Neural cell (in vitro differentiated cells): ENCODE measurements around the gene POLR3E. TPM values are rescaled to one million over a fixed set of nuclear protein-coding genes. Genes with fewer than 3 reads are reported as not detected.

ENCODE experiments used
- H2AFZ ChIP-seq: fragments of 200-600, 300-800 bp; sonication (generic), shearing (Covaris generic); 2 replicates; pipeline ENCODE4 v1.6.0; 2014; ENCODE audit warnings: low read depth, mild to moderate bottlenecking, antibody characterized with exemption, low read length, moderate library complexity
- H3F3A ChIP-seq: fragments of 200-600 bp; shearing (Covaris generic); 2 replicates; pipeline ENCODE4 v1.6.1; 2016; ENCODE audit warnings: mild to moderate bottlenecking, moderate library complexity, mixed read lengths, antibody characterized with exemption, low read length; ENCODE audit not compliant: insufficient read depth, poor library complexity, severe bottlenecking
- H3K27ac ChIP-seq: fragments of 200-600, 300-800 bp; sonication (generic), shearing (Covaris generic); 2 replicates; pipeline ENCODE4 v1.5.1; 2014; ENCODE audit warnings: mild to moderate bottlenecking, low read length, moderate library complexity
- H3K27me3 ChIP-seq: fragments of 300-800, 200-600 bp; sonication (generic), shearing (Covaris generic); 2 replicates; pipeline ENCODE4 v1.6.0; 2014; ENCODE audit warnings: mild to moderate bottlenecking, low read depth, low read length, moderate library complexity; ENCODE audit not compliant: insufficient read depth
- H3K36me3 ChIP-seq: fragments of 300-800, 200-600 bp; sonication (generic), shearing (Covaris generic); 2 replicates; pipeline ENCODE4 v1.5.1; 2014; ENCODE audit warnings: mild to moderate bottlenecking, antibody characterized with exemption, low read length, moderate library complexity; ENCODE audit not compliant: insufficient read depth
- H3K4me2 ChIP-seq: fragments of 300-800, 200-600 bp; sonication (generic), shearing (Covaris generic); 2 replicates; pipeline ENCODE4 v1.6.0; 2014; ENCODE audit warnings: mild to moderate bottlenecking, low read length
- H3K4me3 ChIP-seq: fragments of 300-800, 200-600 bp; sonication (generic), shearing (Covaris generic); 2 replicates; pipeline ENCODE4 v1.5.1; 2014; ENCODE audit warnings: mild to moderate bottlenecking, low read length, moderate library complexity
- H3K79me2 ChIP-seq: fragments of 200-600 bp; shearing (Covaris generic); replicated peaks from 2 replicates; pipeline ENCODE4 v1.6.0; 2014; ENCODE audit warnings: mild to moderate bottlenecking, low read length, moderate library complexity; ENCODE audit not compliant: insufficient read depth
- H3K9ac ChIP-seq: fragments of 300-800, 200-600 bp; sonication (generic), shearing (Covaris generic); 2 replicates; pipeline ENCODE4 v1.6.1; 2016; ENCODE audit warnings: mild to moderate bottlenecking, low read length, mixed read lengths
- H3K9me2 ChIP-seq: fragments of 200-600 bp; shearing (Covaris generic); 2 replicates; pipeline ENCODE4 v1.6.1; 2016; ENCODE audit warnings: mild to moderate bottlenecking, low read length, mixed read lengths; ENCODE audit not compliant: insufficient read depth
- H3K9me3 ChIP-seq: fragments of 200-600, 300-800 bp; sonication (generic), shearing (Covaris generic); 2 replicates; pipeline ENCODE4 v1.6.1; 2016; ENCODE audit warnings: mild to moderate bottlenecking, mixed run types, low read length, moderate library complexity, mixed read lengths
- H4K20me1 ChIP-seq: fragments of 200-600 bp; shearing (Covaris generic); 2 replicates; pipeline ENCODE4 v1.6.1; 2016; ENCODE audit warnings: mild to moderate bottlenecking, mixed run types; ENCODE audit not compliant: insufficient read depth
- CTCF ChIP-seq: fragments of 450-650 bp; IDR thresholded peaks from 2 replicates; pipeline ENCODE4 v1.5.1; 2014; ENCODE audit warnings: antibody characterized with exemption, mild to moderate bottlenecking, moderate library complexity; ENCODE audit not compliant: poor library complexity, severe bottlenecking
- EP300 ChIP-seq: fragments of 450-650 bp; conservative IDR thresholded peaks from 2 replicates; pipeline ENCODE4 v1.6.1; 2014; ENCODE audit warnings: antibody characterized with exemption, mild to moderate bottlenecking, moderate library complexity; ENCODE audit not compliant: poor library complexity, severe bottlenecking
- EZH2 ChIP-seq: fragments of 200-600, 300-800 bp; shearing (Covaris generic), sonication (generic); IDR thresholded peaks from 2 replicates; pipeline ENCODE4 v1.6.1; 2014; ENCODE audit warnings: antibody characterized with exemption, low read length, borderline replicate concordance, mild to moderate bottlenecking; ENCODE audit not compliant: insufficient read depth, poor library complexity, severe bottlenecking
- MXI1 ChIP-seq: fragments of 450-650 bp; conservative IDR thresholded peaks from 2 replicates; pipeline ENCODE4 v1.6.1; 2014; ENCODE audit warnings: antibody characterized with exemption, mild to moderate bottlenecking; ENCODE audit not compliant: poor library complexity, severe bottlenecking
- RAD21 ChIP-seq: fragments of 450-650 bp; conservative IDR thresholded peaks from 2 replicates; pipeline ENCODE4 v1.6.1; 2014; ENCODE audit warnings: antibody characterized with exemption, mild to moderate bottlenecking, moderate library complexity
- REST ChIP-seq: IDR thresholded peaks from 2 replicates; pipeline ENCODE4 v1.6.1; 2012; ENCODE audit warnings: borderline replicate concordance
- TAF1 ChIP-seq: IDR thresholded peaks from 2 replicates; pipeline ENCODE4 v1.6.1; 2012; ENCODE audit warnings: low read depth
- polyA plus RNA-seq: library from polyadenylated mRNA; depleted of rRNA; stranded (reverse); fragments of >200 nt; gene quantifications from 2 replicates; pipeline ENCODE4 v1.2.3, GENCODE V29; 2014

POLR3E gene
- polyA plus RNA-seq, 1 donor from 2014 or later = 47.4 TPM

GRCh38 chr16:22369221-22369811 is 72.1 kb downstream of the POLR3E start:
- Histone ChIP-seq H3K9me2 (no peaks in the 10 kb centered on the region), H3K79me2 (no peaks in the 10 kb centered on the region), H2AFZ (no peak overlapping the region), H3F3A (no peaks in the 10 kb centered on the region), H3K4me3 (no peak overlapping the region), H3K9ac (no peak overlapping the region), H3K36me3 (no peaks in the 10 kb centered on the region), H4K20me1 (no peaks in the 10 kb centered on the region), H3K9me3 (no peaks in the 10 kb centered on the region), H3K27me3 (peaks cover 9% of the 10 kb centered on the region), H3K4me2 (no peak overlapping the region), H3K27ac (no peak overlapping the region)
- no peak for TF ChIP-seq REST
- TF ChIP-seq TAF1 = no peak

GRCh38 chr16:22370038-22370820 is 73.0 kb downstream of the POLR3E start:
- no peaks in the 10 kb centered on the region for H3K9me3 ChIP-seq
- H3K36me3 ChIP-seq = no peaks in the 10 kb centered on the region
- H2AFZ ChIP-seq = no peak overlapping the region
- TF ChIP-seq CTCF (no peak), EP300 (no peak)
- H3K27ac ChIP-seq = no peak overlapping the region
- H4K20me1 ChIP-seq = no peaks in the 10 kb centered on the region
- no peak overlapping the region for H3K4me2 ChIP-seq
- H3K9ac ChIP-seq = no peak overlapping the region
- H3F3A ChIP-seq = no peaks in the 10 kb centered on the region
- H3K79me2 ChIP-seq = no peaks in the 10 kb centered on the region
- H3K9me2 ChIP-seq = no peaks in the 10 kb centered on the region
- H3K4me3 ChIP-seq = no peak overlapping the region
- H3K27me3 ChIP-seq = peaks cover 9% of the 10 kb centered on the region

- Histone ChIP-seq H3K36me3 (no peaks in the 10 kb centered on the region), H2AFZ (no peak overlapping the region), H3K27ac (no peak overlapping the region), H3K4me2 (peak overlapping the region; percentile 3), H3K9me3 (no peaks in the 10 kb centered on the region), H3K4me3 (peak overlapping the region; percentile 92), H4K20me1 (no peaks in the 10 kb centered on the region), H3F3A (no peaks in the 10 kb centered on the region), H3K27me3 (peaks cover 17% of the 10 kb centered on the region), H3K9ac (peak overlapping the region; percentile 76), H3K9me2 (no peaks in the 10 kb centered on the region), H3K79me2 (no peaks in the 10 kb centered on the region)
- TF ChIP-seq CTCF = no peak
- no peak for TF ChIP-seq REST
- no peak for TF ChIP-seq EZH2
- TF ChIP-seq RAD21 = no peak
- TF ChIP-seq MXI1 = no peak
- TF ChIP-seq TAF1 = no peak
These were observed 75.9 kb downstream of the POLR3E start for GRCh38 chr16:22372882-22373661.
